Activated gamma-delta T cell treated with Interleukin-2 at 50 U/mL for 16 hours (primary cell): ENCODE results near the gene GJB3.
"Not testable (repeated sequence)": the region's sequence is repeated elsewhere in the genome, so short reads cannot be mapped to it uniquely, and the experiment has no call there.

Experiments used
- DNase-seq: peaks from one replicate; pipeline ENCODE4 v3.0.0-alpha.2; 2020

Gene GJB3

GRCh38 chr1:34761176-34761761 lies 19.7 kb upstream of the GJB3 start:
- no peak for DNase-seq

DNA sequence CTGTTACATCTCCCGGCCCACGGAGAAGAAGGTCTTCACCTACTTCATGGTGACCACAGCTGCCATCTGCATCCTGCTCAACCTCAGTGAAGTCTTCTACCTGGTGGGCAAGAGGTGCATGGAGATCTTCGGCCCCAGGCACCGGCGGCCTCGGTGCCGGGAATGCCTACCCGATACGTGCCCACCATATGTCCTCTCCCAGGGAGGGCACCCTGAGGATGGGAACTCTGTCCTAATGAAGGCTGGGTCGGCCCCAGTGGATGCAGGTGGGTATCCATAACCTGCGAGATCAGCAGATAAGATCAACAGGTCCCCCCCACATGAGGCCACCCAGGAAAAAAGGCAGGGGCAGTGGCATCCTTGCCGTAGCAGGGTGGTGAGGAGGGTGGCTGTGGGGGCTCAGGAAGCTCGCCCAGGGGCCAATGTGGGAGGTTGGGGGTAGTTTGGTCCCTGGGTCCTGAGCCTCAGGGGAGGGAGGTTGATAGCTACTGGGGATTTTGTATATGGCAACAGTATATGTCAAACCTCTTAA lies 19.2 kb upstream of the GJB3 start:
- no peak for DNase-seq

DNA sequence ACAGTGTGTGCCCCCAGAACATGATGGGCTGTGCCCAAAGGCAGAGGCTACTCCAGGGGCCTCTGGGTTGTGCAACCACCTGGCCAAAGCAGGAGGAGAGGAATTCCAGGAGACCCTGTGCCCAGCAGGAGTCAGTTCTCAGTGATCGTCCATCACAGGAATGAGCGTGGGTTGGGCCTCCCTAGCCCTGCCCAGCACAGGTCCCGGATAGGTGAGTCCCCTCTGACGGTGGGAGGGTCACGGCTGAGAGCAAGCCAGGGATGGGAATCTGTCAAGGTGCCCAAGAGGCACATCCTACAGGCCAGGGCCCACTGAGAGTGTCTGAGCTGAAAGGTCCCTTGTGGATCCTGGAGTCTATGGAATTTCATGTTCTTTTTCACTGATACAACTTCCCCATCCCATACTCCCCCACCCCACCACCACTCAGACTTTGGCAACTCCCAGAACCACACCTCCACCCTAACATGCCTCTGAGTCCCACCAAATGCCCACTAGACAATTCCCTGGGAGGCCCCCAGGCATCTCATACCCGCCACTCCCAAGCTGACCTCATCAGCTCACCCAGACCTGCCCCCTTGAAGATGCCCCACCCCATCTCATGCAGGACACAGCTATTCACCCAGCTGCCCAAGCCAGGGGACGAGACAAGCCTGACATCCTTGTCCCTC lies 18.4 kb upstream of the GJB3 start:
- no peak for DNase-seq

GRCh38 chr1:34763142-34763781 lies 17.8 kb upstream of the GJB3 start:
- DNase-seq = no peak

- no peak for DNase-seq
Measured at GRCh38 chr1:34768856-34769255, 12.2 kb upstream of the GJB3 start.

DNA sequence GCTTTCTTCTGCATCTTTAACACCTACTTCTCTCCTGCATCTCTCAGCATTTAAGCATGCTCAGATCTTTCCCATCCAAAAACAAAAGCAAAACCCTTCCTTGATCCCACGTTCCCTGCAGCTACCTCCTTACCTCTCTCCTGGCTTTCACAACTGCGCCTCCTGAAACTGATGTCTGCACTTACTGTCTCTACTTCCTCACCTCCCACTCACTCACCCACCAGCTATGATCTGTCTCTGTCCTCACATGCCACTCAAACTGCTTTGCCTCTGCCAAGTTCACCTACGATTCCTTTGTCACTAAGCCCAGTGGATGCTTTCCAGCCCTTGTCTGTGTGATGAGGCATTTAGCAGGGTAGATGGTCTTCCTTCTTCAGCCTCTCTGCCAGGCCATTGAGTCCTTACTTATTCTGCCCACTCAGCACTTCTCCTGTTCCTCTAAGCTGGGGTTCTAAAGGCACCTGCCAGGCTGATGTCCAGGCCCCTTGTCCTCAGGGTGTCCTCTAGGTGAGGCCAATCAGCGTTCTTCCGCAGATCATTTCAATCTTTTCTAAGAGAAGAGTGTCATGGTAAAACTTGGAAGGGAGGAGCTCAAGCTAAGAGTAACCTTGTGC lies 10.0 kb upstream of the GJB3 start:
- no peak for DNase-seq

DNA sequence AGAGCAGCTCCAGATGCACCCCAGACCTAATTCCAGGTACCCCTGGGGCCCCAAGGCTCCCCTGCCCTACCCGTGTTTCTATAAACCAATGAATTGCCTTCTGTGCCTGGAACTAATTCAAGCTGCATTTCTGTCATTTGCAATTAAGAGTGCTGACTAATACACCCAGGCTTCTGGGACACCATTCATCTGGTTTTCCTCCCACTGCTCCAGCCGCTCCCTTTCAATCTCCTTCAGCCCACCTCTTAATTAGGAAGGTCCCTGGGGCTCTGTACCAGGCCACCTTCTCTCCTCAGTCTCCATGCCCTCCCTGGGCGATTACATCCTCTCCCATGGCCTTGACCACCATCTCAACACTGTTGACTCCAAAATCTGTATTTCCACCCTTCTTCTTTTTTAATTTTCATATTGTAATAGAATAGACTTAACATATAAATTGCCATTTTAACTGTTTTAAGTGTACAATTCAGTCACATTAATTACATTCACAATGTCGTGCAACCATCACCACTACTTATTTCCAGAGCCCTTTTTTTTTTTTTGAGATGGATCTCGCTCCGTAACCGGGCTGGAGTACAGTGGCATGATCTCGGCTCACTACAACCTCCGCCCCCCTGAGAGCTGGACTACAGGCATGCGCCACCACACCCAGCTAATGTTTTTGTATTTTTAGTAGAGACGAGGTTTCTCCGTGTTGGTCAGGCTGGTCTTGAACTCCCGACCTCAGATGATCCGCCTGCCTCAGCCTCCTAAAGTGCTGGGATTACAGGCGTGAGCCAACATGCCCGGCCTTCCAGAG lies 9.2 kb upstream of the GJB3 start:
- no peak for DNase-seq

DNA sequence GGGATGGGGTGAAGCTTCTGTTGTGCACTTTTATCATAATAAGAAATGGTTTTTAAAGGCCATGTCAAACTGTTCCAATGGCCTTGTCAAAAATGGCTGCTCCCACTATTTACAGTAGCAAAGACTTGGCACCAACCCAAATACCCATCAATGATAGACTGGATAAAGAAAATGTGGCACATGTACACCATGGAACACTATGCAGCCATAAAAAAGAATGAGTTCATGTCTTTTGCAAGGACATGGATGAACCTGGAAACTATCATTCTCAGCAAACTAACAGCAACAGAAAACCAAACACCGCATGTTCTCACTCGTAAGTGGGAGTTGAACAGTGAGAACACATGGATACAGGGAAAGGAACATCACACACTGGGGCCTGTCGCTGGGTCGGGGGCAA lies 7.9 kb upstream of the GJB3 start:
- DNase-seq = not testable (repeated sequence)

GRCh38 chr1:34774957-34775356 lies 6.1 kb upstream of the GJB3 start:
- DNase-seq = no peak

- no peak for DNase-seq
Measured at GRCh38 chr1:34776911-34777310, 4.1 kb upstream of the GJB3 start.

DNA sequence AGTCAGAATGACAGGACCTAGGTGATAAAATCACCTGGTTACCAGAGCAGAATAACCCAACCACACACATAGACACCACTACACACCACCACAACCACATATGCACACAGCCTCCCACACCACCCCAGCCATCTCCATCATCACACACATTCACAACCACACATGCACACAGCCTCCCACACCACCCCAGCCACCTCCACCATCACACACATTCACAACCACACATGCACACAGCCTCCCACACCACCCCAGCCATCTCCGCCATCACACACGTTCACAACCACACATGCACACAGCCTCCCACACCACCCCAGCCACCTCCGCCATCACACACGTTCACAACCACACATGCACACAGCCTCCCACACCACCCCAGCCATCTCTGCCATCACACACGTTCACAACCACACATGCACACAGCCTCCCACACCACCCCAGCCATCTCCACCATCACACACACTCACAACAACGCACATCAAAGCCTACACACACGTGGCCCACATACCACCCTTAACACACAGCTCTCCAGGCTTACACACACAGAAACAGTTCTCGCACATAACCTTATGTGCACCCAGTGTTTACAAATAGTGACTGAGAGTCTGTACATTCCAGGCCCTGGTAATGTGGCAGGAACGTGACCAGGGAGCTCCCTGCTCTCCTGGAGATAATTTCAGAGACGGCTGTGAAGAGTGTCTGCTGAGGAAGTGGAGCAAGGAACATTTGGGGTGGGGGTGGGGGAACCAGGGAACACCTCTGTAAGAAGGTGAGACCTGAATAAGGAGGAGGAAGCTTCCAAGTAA lies 3.3 kb upstream of the GJB3 start:
- DNase-seq = no peak

DNA sequence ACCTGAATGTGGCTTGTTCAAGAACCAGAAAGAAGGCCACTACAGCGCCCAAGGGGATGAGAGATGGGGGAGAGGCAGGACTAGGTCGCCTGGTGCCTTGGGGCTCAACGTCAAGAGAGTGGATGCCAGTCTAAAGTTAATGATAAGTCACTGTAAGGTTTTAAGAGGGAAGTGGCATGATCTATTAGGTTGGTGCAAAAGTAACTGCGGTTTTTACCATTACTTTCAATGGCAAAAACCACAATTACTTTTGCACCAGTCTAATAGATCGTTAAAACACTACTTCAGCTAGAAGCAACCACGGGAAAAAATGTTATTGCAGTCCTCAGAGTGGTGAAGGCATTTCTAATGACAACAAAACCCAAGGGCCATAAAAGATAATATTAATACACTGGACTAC lies 2.6 kb upstream of the GJB3 start:
- no peak for DNase-seq

DNA sequence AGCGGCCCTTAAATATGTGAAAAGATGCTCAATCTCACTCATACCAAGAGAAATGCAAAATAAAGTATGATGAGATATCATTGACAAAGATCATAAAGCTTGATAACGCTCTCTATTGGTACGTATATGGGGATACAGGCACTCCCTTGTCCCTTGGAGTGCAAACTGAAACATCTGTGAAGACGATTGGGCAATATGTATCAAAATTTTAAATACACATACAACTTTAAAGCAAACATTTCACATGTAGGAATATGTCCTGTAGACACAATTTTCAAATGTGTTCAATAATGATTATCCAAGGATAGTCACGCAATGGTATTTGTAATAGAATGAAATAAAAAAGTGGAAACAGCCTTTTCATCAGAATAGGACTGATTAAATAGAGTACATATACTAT lies 2.0 kb upstream of the GJB3 start:
- DNase-seq = no peak

GRCh38 chr1:34779526-34779925 lies 1.5 kb upstream of the GJB3 start:
- DNase-seq = no peak

DNA sequence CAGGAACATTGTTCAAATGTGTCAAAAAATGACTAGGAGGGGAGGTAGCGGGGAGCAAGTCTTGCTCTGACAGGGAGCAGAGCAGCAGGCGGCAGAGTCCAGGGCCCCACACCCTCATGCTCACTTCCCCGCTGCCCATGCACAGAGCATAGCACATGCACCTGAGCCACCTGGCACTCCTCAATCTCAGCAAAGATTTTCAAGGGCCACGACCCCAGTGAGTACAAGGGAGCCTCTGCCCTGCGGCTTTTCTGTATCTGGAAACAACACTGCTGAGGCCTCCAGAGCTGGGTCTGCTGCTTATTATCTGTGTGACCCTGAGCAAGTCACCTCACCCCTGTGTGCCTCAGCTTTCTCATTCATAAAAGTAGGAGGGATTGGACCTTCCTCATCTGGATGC lies 1.1 kb upstream of the GJB3 start:
- DNase-seq = no peak

DNA sequence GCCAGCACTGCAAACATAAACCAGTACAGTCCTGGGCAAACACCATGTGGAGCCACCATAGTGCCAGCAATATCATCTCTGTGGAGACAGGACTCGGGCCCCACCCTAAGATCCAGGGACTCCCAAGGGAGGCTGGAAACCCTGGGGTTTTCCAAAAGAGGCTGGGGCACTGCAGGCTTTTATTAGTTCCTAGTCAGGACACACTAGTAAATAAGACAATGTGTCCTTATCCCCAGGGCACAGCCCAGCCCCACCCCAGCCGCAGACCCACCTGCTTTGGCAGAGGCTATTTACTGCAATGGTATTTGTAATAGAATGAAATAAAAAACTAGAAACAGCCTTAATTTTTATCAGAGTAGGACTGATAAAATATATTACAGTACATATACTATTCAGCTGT lies 486 bp upstream of the GJB3 start:
- no peak for DNase-seq

GRCh38 chr1:34781844-34782391 lies 904 bp downstream of the GJB3 start:
- no peak for DNase-seq

- DNase-seq = no peak
Measured at GRCh38 chr1:34784751-34785221, 3.8 kb downstream of the GJB3 start.

GRCh38 chr1:34785231-34785874 lies 4.3 kb downstream of the GJB3 start:
- no peak for DNase-seq

GRCh38 chr1:34785875-34786470 lies 5.0 kb downstream of the GJB3 start:
- no peak for DNase-seq
